ENCODE measurements around the gene SDR42E1. TPM values are rescaled to one million over a fixed set of nuclear protein-coding genes. Genes with fewer than 3 reads are reported as not detected.

Gene SDR42E1
- total RNA-seq, 4 donors from 2014 or later = 0.16 to 2.3 (median 0.20) TPM

GRCh38 chr16:82050909-82051357 is 39.7 kb upstream of the SDR42E1 start:
- TF ChIP-seq, protein P1, sequence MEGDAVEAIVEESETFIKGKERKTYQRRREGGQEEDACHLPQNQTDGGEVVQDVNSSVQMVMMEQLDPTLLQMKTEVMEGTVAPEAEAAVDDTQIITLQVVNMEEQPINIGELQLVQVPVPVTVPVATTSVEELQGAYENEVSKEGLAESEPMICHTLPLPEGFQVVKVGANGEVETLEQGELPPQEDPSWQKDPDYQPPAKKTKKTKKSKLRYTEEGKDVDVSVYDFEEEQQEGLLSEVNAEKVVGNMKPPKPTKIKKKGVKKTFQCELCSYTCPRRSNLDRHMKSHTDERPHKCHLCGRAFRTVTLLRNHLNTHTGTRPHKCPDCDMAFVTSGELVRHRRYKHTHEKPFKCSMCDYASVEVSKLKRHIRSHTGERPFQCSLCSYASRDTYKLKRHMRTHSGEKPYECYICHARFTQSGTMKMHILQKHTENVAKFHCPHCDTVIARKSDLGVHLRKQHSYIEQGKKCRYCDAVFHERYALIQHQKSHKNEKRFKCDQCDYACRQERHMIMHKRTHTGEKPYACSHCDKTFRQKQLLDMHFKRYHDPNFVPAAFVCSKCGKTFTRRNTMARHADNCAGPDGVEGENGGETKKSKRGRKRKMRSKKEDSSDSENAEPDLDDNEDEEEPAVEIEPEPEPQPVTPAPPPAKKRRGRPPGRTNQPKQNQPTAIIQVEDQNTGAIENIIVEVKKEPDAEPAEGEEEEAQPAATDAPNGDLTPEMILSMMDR (IDR thresholded peaks at IDR 0.05; ENCODE audit: low read depth) = no peak

DNA sequence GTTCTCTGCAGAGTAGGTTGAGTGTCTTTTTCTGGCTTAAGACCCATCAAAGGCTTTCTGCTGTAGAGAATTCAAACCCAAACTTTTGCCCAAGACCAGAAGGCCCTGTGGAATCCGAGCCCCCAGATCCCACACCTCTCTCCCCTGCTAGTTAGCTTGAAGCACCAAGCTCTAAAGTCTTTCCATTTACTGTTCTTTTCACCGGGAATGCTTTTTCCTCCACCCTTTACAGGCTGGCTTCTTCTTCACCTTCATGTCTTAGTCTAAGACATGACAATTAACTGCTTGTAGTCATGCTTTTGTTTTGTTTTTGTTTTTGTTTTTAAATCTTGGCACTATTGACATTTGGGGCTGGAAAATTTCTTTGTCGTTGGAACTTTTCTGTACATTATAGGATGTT is 39.2 kb upstream of the SDR42E1 start:
- TF ChIP-seq, protein P1 (IDR thresholded peaks at IDR 0.05; ENCODE audit: low read depth) = no peak

DNA sequence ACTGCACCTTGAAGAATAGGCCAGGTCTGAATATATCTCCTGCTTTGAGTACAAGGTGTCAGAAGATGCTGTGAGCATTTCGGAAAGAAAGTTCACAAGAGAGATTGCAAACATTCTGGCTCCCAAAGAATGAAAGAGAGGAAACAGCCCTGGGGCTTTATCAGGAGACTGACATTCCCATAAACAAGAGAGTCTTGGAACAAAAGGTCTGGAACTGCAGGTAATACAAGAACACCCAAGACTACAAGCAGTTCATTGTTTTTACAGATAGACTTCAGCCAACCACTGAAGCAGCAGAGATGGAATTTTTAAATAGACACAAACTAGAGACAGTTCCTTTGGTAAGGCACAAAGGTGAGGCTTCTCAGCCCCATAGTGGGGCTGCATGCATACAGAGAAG is 38.2 kb upstream of the SDR42E1 start:
- TF ChIP-seq, protein P1 (IDR thresholded peaks at IDR 0.05; ENCODE audit: low read depth) = no peak

DNA sequence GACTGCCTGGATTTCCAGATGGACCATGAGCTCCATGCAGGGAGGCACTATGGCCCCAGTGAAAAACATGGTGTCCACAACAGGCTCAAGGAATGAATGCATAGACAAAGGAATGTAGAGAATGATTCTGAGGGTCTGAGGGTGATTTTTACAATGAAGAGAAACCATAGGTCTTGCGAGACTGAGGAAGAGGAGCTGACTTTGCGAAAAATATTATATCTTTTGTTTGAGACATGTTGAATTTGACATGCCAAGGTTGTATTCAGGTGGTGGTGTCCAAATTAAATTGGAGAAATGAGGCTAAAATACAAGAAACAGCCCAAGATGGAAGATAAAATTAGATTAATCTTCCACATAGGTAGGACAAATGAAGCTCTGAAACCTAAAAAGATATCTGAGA is 36.5 kb upstream of the SDR42E1 start:
- TF ChIP-seq, protein P1 (IDR thresholded peaks at IDR 0.05; ENCODE audit: low read depth) = no peak

DNA sequence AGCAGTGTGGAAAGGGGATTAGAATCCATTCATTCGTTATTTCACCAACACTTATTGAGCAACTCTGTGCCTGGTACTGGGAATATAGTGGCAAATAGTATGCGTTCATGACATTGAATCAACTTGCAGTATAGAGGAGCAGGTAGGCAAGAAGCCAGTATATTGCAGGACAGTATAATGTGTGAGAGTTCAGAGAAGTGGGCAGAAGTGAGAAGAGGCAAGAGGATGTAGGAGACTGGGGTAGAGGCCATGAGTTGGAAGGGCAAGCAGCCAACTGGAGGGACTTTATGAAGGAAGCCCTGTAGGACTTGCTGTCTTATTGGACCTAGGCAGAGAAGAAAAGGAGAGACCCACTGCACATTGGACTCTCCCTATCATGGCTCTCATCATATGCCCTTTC is 36.1 kb upstream of the SDR42E1 start:
- TF ChIP-seq, protein P1 (IDR thresholded peaks at IDR 0.05; ENCODE audit: low read depth) = no peak

DNA sequence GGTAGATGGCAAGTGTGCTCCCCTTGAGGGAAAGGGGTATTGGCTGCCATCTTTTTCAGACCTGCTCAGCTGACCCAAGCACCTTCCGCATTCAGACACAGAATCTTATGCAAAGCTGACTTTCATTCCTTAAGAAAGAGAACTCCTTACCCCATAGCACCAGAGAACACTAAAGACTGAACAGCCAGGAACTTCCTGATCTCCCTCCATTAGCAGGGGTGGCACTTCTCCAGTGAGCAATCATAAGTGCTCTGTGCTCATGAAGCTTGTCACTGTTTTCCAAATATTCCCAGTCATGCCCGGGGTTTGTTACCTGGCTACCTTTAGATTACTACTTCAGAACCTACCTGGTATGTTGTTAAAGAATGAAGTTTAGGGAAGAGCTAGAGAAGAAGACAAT is 35.7 kb upstream of the SDR42E1 start:
- TF ChIP-seq, protein P1 (IDR thresholded peaks at IDR 0.05; ENCODE audit: low read depth) = no peak

DNA sequence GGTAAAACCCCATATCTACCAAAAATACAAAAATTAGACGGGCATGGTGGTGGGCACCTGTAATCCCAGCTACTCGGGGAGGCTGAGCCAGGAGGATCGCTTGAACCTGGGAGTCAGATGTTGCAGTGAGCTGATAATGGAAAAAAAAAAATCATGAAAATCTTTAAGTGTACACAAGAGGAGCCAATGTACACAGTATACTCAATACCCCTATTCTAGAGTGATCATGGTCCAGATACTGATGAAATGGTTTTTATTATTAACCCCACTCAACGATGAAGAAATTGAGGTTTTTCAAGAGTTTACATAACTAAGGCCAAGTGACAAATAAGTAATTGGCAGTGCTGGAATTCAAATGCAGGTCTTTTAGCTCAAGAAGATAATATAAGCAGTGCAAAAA is 35.3 kb upstream of the SDR42E1 start:
- TF ChIP-seq, protein P1 (IDR thresholded peaks at IDR 0.05; ENCODE audit: low read depth) = no peak
